Testis (tissue), 2 donors: ENCODE measurements around the gene ADAMTS15.

ENCODE experiments used
- POLR2A ChIP-seq: fragments of 450-650 bp; IDR thresholded peaks from one replicate; pipeline ENCODE4 v1.6.1; 2017; ENCODE audit warnings: antibody characterized with exemption, mild to moderate bottlenecking, moderate library complexity
- TF ChIP-seq, protein P1 (sequence below), 3 experiments: fragments of 450-650 bp in 2 of 3; fragments of 200-600 bp in 1 of 3; sonication (generic) in 1 of 3; IDR thresholded peaks; one replicate each; pipeline ENCODE4 v1.5.1; 2016 to 2019; ENCODE audit warnings: antibody characterized with exemption in 3 of 3, mild to moderate bottlenecking in 2 of 3, moderate library complexity in 1 of 3

DNA sequence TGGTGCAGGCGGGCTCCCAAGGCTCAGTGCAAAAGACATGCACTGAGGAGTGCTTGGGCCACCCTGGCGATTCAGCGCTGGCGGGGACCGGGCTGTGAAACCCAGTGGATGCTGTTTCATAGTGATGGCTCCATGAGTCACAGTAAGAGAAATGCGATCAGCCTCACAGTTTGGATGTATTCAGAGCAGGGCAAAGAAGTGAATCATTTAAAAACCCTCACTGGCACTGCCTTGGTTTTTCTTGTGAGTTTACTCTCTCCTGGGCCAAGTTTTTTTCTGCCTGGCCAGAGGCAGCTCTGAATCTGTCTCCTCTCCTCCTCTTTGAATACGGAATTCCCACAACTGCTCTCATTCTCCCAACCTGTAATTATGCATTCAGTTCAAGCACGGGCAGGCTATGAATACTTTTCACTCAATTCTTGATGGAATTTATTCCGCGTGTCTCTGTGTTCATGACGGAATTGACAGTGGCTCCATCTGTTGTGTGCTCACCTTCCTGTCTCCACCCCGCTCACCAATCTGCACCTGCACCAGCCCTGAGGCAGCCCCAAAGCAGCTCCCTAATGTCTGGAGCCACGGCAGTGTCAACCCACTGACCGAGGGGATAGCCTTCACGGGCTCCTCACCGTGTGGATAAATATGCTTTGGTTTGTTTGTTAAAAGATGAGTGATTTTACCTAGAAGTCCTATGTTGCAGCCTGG is 34.9 kb upstream of the ADAMTS15 start:
- TF ChIP-seq, protein P1, sequence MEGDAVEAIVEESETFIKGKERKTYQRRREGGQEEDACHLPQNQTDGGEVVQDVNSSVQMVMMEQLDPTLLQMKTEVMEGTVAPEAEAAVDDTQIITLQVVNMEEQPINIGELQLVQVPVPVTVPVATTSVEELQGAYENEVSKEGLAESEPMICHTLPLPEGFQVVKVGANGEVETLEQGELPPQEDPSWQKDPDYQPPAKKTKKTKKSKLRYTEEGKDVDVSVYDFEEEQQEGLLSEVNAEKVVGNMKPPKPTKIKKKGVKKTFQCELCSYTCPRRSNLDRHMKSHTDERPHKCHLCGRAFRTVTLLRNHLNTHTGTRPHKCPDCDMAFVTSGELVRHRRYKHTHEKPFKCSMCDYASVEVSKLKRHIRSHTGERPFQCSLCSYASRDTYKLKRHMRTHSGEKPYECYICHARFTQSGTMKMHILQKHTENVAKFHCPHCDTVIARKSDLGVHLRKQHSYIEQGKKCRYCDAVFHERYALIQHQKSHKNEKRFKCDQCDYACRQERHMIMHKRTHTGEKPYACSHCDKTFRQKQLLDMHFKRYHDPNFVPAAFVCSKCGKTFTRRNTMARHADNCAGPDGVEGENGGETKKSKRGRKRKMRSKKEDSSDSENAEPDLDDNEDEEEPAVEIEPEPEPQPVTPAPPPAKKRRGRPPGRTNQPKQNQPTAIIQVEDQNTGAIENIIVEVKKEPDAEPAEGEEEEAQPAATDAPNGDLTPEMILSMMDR (IDR thresholded peaks at IDR 0.05), result no peak
- TF ChIP-seq POLR2A, result no peak
